Measurements from ENCODE around the gene TGFA.

DNA sequence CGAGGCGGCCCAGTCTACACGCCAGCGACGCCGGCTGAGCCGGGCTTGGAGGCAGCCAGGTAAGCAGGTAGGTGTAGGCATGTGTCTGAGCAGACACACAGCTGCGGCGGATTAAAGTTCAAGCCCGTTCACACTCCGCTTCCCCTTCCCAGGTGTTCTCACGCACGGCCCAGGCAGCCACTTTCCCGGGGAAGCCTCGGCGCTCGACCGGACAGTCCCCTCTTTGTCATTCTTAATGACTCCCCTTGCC, 367 bp downstream of the TGFA start:
- TF ChIP-seq CTCF (IDR thresholded peaks at IDR 0.05), result no peak
- TF ChIP-seq POLR2A (IDR thresholded peaks at IDR 0.05), result no peak

Measured in body of pancreas (tissue), 4 donors.